Adipose tissue (tissue), 3 donors: ENCODE measurements around the gene MACO1. TPM values are rescaled to one million over a fixed set of nuclear protein-coding genes. Genes with fewer than 3 reads are reported as not detected.

ENCODE experiments used
- H3K27ac ChIP-seq: one replicate; pipeline ENCODE4 v1.5.1; 2013; ENCODE audit warnings: low read depth, low read length
- WGBS, 3 donors: extraction: QIAGEN DNeasy Blood & Tissue Kit; methylation state at CpG; one replicate each; pipeline ENCODE4 v1.1.7; 2013; 5-methylcytosine and 5-hydroxymethylcytosine counted together
- polyA plus RNA-seq, 3 donors: library from polyadenylated mRNA; stranded (reverse); fragments of 200-250 nt; gene quantifications; one replicate each; pipeline ENCODE4 v1.2.3, GENCODE V29; 2013
- donor health status: healthy with polysubstance abuse.
- donor health status: Bipolar disorder and iron deficiency.
- donor health status: healthy.

Gene MACO1
- polyA plus RNA-seq, 3 donors = 3.8 to 16.7 (median 6.4) TPM

DNA sequence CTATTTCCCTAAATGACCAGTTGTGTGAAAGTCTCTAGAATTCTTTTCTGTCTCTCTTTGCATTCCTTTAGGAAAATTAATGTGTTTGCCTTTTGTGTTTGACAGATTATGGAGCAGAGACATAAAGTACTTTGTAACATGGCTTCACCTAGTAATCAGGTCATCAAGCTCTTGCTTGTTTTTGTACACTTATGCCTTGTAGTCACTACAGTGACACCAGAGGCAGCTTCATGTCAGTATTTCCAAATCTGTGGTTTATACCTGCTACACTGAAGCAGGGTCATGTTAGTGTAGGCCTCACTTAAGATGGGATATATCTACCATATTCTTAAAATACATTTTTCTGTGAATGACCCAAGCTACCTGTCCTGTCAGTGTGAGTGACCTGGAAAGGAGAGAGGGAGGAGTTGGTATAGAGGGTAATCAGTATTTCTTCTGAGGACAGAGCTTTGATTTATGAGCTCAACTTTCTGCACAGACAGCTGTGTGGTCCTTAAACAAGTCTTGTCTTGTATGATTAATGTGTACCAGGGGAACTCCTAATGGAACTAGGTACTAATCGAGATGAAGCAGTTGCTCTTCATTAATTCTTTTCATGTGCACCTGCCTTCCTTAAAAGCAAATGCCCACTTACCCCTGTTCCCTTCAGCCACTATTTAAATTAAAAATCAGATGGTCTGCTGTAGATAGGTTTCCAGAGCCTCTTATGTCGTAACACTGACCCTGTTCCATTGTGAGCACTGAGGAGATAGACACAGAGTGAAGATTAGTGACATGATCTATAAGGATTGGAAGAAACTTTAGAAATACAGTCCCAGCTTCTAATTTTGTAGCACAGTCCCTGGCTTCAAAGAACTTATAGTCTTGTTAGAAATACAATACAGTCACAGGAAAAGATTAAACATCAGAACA lies 45.7 kb downstream of the MACO1 start:
- no peak overlapping the region for H3K27ac ChIP-seq
- 71 to 88% (median 82%) methylated on average over 2 of the region's 2 CpGs for WGBS, 3 donors

DNA sequence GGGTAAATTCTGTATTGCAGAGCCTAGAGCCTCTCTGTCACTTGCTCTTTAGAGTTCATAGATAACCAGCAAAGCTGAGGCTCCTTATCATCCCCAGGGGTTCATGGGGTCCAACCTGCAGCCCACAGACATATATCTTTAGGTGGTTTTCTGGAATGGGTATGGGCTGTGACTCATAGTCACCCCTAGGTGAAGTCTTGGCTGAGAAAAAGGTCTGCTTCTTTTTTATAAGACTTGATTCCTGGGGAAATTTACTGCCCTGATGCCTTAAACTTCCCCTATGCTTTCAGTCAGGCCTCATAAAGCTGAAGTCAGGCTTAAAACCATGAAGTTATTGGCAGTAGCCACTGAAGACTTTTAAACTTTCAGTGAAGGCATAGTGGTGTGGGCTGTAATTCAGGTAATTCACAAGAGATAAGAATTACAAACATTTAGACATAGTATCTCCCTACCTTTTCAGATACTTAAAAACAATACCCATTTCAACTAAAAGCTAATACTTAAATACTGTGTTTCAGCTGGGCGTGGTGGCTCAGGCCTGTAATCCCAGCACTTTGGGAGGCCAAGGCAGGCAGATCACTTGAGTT lies 46.8 kb downstream of the MACO1 start:
- WGBS, 3 donors = 65 to 96% (median 92%) methylated on average over 1 of the region's 1 CpG
- no peak overlapping the region for H3K27ac ChIP-seq

DNA sequence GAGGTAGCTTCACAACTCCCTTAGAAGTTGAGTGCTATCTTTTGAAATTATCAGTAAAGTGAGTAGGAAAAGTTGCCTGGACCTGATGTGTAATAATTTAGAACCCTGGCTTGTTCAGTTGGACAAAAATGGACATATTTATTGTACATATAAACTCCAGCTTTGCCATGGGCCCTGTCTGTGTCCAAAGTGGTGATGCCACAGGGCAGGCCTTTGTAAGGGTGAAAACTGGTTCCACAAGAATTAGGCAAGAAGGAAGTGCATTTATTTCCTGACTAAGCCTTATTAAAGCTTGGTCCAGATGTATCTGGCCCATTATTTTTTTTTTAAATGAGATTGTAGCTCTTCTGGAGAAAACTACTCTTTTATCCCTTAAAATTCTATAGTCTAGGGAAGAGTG lies 47.9 kb downstream of the MACO1 start:
- no peak overlapping the region for H3K27ac ChIP-seq

DNA sequence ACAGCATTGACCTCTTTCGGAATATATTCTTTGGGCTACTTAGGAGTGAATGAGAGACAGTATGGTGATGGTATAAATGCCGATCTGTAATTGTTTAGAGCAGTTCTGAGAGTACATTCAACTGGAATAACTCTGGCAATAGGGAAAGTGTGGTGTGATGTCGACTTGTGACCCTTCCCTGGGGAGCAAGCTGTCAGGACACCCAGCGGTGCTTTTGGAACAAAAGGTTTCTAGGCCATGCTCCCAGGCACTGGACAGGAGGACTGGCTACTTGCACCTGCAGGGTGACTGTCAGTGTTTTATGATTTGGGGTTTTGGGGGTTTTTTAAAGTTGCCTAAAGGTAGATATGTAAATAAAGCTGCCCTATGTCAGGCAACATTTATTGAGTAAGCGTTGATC lies 50.9 kb downstream of the MACO1 start:
- no peak overlapping the region for H3K27ac ChIP-seq
- 71 to 93% (median 75%) methylated on average over 5 of the region's 5 CpGs for WGBS, 3 donors

DNA sequence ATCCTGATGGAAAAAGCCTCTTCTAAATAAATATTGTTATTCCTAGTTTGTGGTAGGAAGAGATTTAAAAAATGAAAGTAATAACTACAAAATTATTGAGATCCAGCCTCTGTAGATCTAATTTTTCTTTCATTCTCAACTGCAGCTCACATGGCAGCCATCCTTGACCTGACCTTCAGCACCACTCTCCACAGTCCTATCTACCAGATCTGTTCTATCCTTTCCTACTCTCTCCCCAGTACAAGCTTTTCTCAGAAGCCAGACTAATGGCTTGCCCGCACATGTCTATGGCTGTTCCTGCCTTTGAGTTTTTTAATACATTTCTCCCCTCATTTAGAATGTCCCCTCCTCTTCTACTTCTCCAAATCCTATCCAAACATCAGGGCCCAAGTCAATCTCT lies 51.5 kb downstream of the MACO1 start:
- no peak overlapping the region for H3K27ac ChIP-seq
- WGBS, 3 donors = 96 to 100% (median 96%) methylated on average over 1 of the region's 1 CpG

DNA sequence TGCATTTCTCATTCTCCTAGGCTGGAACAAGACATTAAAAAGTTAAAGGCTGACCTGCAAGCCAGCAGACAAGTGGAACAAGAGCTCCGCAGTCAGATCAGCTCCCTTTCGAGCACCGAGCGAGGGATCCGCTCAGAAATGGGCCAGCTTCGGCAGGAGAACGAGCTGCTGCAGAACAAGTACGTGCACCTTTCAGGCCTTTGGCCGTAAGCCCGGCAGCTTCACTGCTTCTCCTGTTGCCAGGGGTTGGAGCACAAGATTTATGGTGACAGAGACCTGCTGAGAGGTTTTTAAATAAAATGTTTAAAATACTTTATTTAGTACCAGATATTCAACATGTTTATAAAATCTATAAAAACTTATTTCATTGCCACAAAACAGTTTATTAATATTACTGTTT lies 53.4 kb downstream of the MACO1 start:
- no peak overlapping the region for H3K27ac ChIP-seq

DNA sequence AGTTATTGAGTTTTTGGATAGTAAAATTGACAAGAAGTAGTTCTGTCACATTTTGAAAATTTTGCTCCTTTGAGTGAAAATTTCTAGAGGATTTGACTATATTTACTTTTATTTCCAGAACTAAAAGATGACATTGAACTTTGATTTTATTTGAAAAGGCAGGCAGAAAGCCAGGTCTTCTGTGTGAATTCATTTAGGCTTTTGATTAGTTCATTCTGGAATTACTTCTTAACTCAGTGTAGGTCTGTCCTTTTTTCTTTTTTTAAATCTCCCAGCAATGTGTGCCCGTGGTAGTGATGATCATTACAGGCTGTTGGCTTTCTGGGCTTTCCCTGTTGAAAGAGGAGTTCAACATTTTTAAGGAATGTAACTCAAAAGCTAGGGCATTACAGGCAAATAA lies 53.8 kb downstream of the MACO1 start:
- H3K27ac ChIP-seq = no peak overlapping the region
- 6 to 73% (median 55%) methylated on average over 1 of the region's 1 CpG for WGBS, 3 donors

More for the DNA sequence above, 53.4 kb downstream of the MACO1 start:
- WGBS, 3 donors = 21 to 79% (median 77%) methylated on average over 10 of the region's 10 CpGs

DNA sequence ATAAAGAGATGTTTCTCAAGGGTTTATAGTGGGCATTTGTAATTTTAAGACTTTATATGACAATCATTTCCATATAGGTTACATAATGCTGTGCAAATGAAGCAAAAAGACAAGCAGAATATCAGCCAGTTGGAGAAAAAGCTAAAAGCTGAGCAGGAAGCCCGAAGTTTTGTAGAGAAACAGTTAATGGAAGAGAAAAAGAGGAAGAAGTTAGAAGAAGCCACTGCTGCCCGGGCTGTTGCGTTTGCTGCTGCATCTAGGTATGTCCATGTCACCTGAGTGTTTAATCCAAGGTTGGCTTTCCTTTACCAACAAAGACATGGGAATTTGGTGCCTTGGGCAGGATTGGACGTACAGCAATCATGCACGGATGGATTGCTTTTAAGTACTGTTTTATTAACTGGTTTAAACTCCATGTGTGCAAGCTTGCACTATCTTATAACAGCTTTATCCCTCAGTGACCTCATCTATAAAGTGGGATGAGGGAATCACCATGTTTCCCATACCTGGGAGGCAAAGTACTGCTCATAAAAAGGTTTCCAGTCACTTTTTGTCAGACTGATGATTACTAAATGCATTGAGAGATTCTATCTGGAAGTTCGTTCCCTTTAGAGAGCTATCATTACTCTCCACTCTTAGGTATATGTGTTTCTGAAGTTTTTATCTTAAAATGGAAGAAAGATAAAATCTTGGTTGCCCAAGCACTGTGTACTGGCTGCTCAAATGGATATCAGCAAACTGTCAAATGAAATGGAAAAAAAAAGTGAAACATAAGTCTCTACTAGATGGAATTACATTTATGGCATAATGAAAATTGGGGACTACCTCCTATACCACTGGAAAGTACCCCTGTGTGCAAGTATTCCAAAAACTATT lies 55.1 kb downstream of the MACO1 start:
- 64 to 74% (median 67%) methylated on average over 6 of the region's 6 CpGs for WGBS, 3 donors
- H3K27ac ChIP-seq = no peak overlapping the region

DNA sequence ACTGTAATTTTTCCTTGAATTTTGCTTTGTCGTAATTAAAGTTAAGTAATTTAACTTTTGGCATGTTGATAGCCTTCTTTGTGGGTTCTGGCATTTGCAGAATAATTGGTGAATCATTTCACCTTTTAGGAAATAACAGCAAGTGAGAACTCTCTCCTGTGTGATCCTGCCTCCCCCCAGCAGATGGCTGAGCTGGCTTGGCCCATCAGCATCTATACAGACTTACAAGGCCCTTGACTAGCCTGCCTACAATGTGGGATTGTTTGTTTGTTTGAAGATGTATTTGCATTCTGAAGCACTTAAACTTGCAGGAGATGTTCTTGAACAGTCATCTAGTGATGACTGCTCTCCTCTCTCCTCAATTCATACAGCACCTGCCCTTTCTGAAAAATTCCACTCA lies 55.9 kb downstream of the MACO1 start:
- WGBS, 3 donors = 94 to 97% (median 94%) methylated on average over 1 of the region's 1 CpG
- H3K27ac ChIP-seq = no peak overlapping the region

DNA sequence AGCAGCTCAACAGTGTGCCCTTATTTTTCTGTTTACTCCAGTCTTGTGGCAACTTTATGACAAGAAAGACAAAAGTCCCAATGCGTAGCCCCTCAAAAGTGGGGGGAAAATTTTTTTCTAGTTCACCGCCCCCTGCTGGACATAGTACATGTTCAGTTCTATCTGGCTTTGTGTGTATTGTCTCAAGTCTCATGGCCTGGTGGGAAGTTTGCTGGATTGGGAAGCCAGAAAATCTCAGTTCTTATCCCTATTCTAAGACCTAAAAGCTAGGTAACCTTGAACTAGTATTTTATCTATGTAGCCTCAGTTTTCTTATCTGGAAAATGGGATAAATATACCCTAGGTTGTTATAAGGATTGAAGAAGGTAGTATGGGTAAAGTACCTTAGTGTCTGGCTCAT lies 56.9 kb downstream of the MACO1 start:
- WGBS, 3 donors = 93 to 98% (median 94%) methylated on average over 2 of the region's 2 CpGs
- no peak overlapping the region for H3K27ac ChIP-seq

DNA sequence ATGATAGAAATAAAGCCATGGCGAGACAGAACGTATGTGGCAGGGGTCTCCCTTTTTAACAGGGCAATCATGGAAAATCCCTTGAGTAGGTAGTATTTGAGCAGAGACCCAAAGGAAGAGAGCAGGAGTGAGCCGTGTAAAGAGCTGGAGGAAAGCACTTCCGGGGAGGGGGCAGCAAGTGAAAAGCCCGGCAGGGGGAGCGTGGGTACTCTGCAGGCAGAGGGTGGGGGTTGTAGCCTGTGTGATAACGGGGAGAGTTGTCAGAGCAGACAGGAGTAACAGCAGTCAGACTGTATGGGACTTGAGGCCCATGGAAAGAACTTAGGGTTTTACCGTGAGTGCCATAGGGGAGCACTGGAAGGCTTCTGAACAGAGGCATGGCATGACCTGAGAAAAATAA lies 61.6 kb downstream of the MACO1 start:
- 79 to 86% (median 85%) methylated on average over 8 of the region's 8 CpGs for WGBS, 3 donors
- H3K27ac ChIP-seq = no peak overlapping the region

DNA sequence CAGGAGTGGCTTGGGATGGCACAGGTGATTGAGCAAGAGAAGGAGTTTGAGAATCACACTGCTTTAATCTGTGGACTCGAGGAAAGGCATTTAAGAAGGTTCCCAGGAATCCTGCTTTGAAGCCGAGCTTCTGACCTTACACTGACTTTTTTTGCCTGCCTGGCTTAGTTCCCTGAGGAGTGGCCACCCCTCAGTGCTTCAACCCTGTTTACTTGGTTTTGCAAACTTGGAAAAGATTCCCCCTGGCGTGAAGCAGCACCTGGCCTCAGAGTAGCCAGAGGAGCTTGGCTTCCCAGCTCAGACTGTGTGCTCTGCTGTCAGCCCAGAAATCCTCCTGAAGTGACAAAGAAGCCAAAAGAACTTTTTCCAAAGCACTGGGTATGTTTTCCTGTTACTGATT lies 64.3 kb downstream of the MACO1 start:
- WGBS, 3 donors = 62 to 80% (median 79%) methylated on average over 3 of the region's 3 CpGs
- H3K27ac ChIP-seq = no peak overlapping the region

DNA sequence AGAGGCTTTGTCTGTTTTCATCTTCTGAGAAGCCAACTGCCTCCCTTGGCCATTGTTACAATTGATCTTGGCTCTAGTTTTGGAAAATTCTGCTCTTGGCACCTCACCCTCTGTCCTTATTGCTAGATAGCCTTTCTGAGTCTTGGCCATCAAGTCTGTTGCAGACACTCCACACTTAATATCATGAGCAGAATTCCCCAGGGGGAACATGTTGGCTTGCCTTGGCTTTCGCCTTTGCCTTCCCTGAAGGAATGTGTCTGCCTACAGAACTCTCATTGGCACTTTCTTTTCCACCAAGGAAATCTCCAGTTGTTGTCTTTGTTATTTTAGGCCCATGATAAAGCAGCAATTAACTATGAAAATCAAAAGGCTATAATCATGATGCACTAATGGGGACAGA lies 70.0 kb downstream of the MACO1 start:
- H3K27ac ChIP-seq = no peak overlapping the region
- WGBS, 3 donors = 65 to 75% (median 69%) methylated on average over 1 of the region's 1 CpG

DNA sequence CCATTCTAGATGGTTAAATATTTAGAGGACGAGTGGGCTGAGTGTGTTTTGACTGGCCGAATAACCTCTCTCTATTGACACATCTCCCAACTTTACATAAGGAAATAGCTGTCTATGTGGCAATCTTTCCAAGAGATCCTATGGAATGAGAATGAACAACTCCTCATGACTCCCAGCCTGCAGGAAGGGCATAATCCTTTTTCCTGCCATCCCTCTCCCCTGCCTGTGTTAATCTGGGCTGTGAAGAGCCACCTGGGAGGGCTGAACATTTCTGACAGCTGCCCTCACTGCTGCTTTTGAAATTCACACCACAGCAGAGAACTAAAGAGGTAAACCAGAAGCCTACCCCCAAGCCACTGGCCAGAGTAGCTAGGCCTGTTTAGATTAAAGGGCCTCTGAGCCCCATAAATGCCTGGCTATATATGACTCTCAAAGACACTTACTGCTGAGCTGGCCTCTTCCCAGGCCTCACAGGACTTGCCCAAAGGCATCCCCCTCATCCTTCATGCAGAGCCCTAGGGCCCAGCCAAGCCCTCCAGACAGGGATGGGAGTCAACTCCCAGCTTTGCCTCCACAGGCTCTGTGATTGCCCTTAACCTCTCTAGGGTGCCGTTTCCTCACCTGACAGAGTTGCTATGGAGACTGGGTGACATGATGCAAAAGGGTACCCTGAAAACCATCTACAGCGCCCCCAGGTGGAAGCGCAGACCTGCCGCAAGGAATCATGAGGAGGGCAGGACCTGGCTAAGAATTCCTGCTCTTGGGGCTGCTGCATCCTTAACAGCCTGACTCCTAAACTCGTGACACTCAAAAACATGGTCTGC lies 70.8 kb downstream of the MACO1 start:
- 64 to 84% (median 79%) methylated on average over 7 of the region's 7 CpGs for WGBS, 3 donors

DNA sequence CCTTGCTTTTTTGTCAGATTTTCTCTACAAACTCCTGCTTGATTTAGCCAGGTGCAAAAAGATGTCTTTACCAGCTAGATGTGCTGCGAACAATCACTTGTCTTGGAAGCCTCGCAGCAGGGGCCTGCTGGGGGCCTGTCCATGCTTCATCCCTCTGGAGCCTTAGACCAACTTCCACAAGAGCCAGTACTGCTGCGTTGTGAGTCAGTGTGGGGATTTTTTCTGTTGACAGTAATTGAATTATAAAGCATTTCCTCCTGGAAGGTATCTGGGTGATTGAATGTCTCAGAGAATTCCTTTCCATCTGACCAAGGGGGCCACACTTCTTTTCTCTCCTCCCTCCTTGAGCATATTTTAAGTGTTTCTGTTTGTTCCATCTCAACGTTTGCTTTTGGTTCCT lies 72.3 kb downstream of the MACO1 start:
- 65 to 71% (median 67%) methylated on average over 4 of the region's 4 CpGs for WGBS, 3 donors
- no peak overlapping the region for H3K27ac ChIP-seq

More for the DNA sequence above, 70.8 kb downstream of the MACO1 start:
- no peak overlapping the region for H3K27ac ChIP-seq

DNA sequence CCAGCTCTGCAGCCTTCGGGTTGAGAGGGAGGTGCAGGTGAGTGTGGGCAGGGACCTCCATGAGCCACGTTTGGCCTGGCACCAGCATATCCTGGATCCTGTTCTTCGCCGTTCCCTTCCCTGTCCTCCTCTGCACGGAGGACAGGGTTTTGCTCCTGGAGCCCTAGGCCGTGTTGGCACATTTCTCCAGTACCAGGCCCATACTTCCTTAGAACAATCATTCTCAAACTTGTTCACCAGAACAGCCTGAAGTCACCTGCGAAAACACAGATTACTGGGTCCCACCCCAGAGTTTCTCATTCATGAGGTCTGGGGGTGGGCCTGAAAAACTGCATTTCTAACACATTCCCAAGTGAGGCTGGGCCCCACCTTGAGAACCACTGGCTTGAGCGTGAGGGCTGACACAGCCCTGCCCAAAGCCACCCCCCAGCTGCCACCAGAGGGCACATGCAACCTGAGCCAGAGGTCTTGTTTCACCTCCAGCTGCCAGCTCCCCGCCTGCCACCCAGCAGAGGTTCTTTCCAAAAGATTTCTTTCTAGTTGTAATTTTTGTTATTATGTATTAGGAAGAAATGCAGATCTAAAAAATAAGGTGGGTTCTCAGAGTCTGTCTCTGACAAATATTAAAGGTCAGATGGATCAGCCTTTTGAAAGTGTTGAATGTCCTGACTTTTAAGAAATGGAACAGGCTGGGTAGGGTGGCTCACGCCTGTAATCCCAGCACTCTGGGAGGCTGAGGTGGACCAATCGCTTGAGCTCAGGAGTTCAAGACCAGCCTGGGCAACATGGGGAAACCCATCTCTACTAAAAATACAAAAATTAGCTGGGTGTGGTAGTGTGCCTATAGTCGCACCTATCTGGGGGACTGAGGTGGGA lies 73.1 kb downstream of the MACO1 start:
- 72 to 91% (median 90%) methylated on average over 12 of the region's 12 CpGs for WGBS, 3 donors
- H3K27ac ChIP-seq = no peak overlapping the region
